ENCODE data around the gene TACR1. TPM values are rescaled to one million over a fixed set of nuclear protein-coding genes. Genes with fewer than 3 reads are reported as not detected.
A peak's percentile ranks its signal among the peaks of the same experiment; 100 is the strongest.

Gene TACR1
- total and polyA plus RNA-seq, 7 experiments from 2014 or later = 0.24 TPM; not detected in 6

- ATAC-seq (no peak), DNase-seq (no peak)
- H3K9me3 ChIP-seq (ENCODE audit: control insufficient read depth in 2 of 3, low read length in 3 of 3) = no peaks in the 10 kb centered on the region
- intact Hi-C loops (cut with micrococcal nuclease) = no loop called here
- no peaks in the 10 kb centered on the region for H3K36me3 ChIP-seq (ENCODE audit: control insufficient read depth in 2 of 3, insufficient read depth in 3 of 3, low read length in 3 of 3)
- no peak overlapping the region for H3K27ac ChIP-seq (ENCODE audit: low read depth, low read length)
- ChIA-PET POLR2A (no interaction called here), CTCF (interaction anchor here (0.6 kb wide), 1 partner anchor 17 kb away, joined by 3 read pairs; no protein-coding TSS in a partner anchor)
- Mint-ChIP-seq H3K36me3 (peaks cover 0 to 32% (median 4%) of the 10 kb centered on the region in 5 donors), H3K27ac (no peak overlapping the region), H3K4me1 (peaks cover 0 to 4% (median 0%) of the 10 kb centered on the region in 7 donors), H3K27me3 (no peaks in the 10 kb centered on the region), H3K4me3 (no peak overlapping the region), H3K9me3 (no peaks in the 10 kb centered on the region)
- no peaks in the 10 kb centered on the region for H3K27me3 ChIP-seq (ENCODE audit: control insufficient read depth in 2 of 2, insufficient read depth in 2 of 2, low read length in 2 of 2)
- no peaks in the 10 kb centered on the region for H3K4me1 ChIP-seq (ENCODE audit: control insufficient read depth in 2 of 2, insufficient read depth in 2 of 2, low read length in 2 of 2)
- H3K4me3 ChIP-seq (ENCODE audit: low read length) = no peak overlapping the region
These were observed 168.1 kb downstream of the TACR1 start for GRCh38 chr2:75031171-75031570.

- H3K27me3 ChIP-seq (ENCODE audit: control insufficient read depth in 2 of 2, insufficient read depth in 2 of 2, low read length in 2 of 2) = no peaks in the 10 kb centered on the region
- ChIA-PET POLR2A (no interaction called here), CTCF (interaction anchor here (1.6 kb wide), 1 partner anchor 10 kb away, joined by 4 read pairs; no protein-coding TSS in a partner anchor)
- Mint-ChIP-seq H3K9me3 (no peaks in the 10 kb centered on the region), H3K4me3 (no peak overlapping the region), H3K27me3 (no peaks in the 10 kb centered on the region), H3K36me3 (peaks cover 0 to 35% (median 4%) of the 10 kb centered on the region in 5 donors), H3K27ac (peak overlapping the region in 2 of 9 donors; percentile 7 to 43), H3K4me1 (peaks cover 0 to 4% (median 0%) of the 10 kb centered on the region in 7 donors)
- H3K4me3 ChIP-seq (ENCODE audit: low read length) = no peak overlapping the region
- intact Hi-C loops (cut with micrococcal nuclease) = no loop called here
- no peak overlapping the region for H3K27ac ChIP-seq (ENCODE audit: low read depth, low read length)
- ATAC-seq (no peak), DNase-seq (no peak)
- no peaks in the 10 kb centered on the region for H3K36me3 ChIP-seq (ENCODE audit: control insufficient read depth in 2 of 3, insufficient read depth in 3 of 3, low read length in 3 of 3)
- H3K4me1 ChIP-seq (ENCODE audit: control insufficient read depth in 2 of 2, insufficient read depth in 2 of 2, low read length in 2 of 2) = no peaks in the 10 kb centered on the region
- H3K9me3 ChIP-seq (ENCODE audit: control insufficient read depth in 2 of 3, low read length in 3 of 3) = no peaks in the 10 kb centered on the region
These were observed 168.9 kb downstream of the TACR1 start for GRCh38 chr2:75030218-75031009.

- Histone ChIP-seq H3K9me3 (ENCODE audit: control insufficient read depth in 2 of 3, low read length in 3 of 3) (no peaks in the 10 kb centered on the region), H3K4me1 (ENCODE audit: control insufficient read depth in 2 of 2, insufficient read depth in 2 of 2, low read length in 2 of 2) (no peaks in the 10 kb centered on the region), H3K27ac (ENCODE audit: low read depth, low read length) (no peak overlapping the region), H3K27me3 (ENCODE audit: control insufficient read depth in 2 of 2, insufficient read depth in 2 of 2, low read length in 2 of 2) (no peaks in the 10 kb centered on the region), H3K4me3 (ENCODE audit: low read length) (no peak overlapping the region), H3K36me3 (ENCODE audit: control insufficient read depth in 2 of 3, insufficient read depth in 3 of 3, low read length in 3 of 3) (no peaks in the 10 kb centered on the region)
- peaks cover 0 to 33% (median 4%) of the 10 kb centered on the region in 5 donors for H3K36me3 Mint-ChIP-seq
- no peak for ATAC-seq
- peaks cover 0 to 4% (median 0%) of the 10 kb centered on the region in 7 donors for H3K4me1 Mint-ChIP-seq
- no peaks in the 10 kb centered on the region for H3K9me3 Mint-ChIP-seq
- no peak for DNase-seq
- intact Hi-C loops (cut with micrococcal nuclease) = no loop called here
- POLR2A ChIA-PET = no interaction called here
- CTCF ChIA-PET = no interaction called here
- H3K4me3 Mint-ChIP-seq = no peak overlapping the region
- no peak overlapping the region for H3K27ac Mint-ChIP-seq
- H3K27me3 Mint-ChIP-seq = no peaks in the 10 kb centered on the region
These were observed 171.4 kb downstream of the TACR1 start for GRCh38 chr2:75027886-75028285.

- H3K4me3 ChIP-seq (ENCODE audit: low read length) = no peak overlapping the region
- no peak for DNase-seq
- no peaks in the 10 kb centered on the region for H3K9me3 ChIP-seq (ENCODE audit: control insufficient read depth in 2 of 3, low read length in 3 of 3)
- intact Hi-C loops (cut with micrococcal nuclease) = no loop called here
- ATAC-seq = no peak
- H3K36me3 ChIP-seq (ENCODE audit: control insufficient read depth in 2 of 3, insufficient read depth in 3 of 3, low read length in 3 of 3) = no peaks in the 10 kb centered on the region
- no peaks in the 10 kb centered on the region for H3K9me3 Mint-ChIP-seq
- ChIA-PET POLR2A (no interaction called here), CTCF (no interaction called here)
- no peak overlapping the region for H3K27ac ChIP-seq (ENCODE audit: low read depth, low read length)
- H3K36me3 Mint-ChIP-seq = peaks cover 0 to 22% (median 4%) of the 10 kb centered on the region in 5 donors
- H3K4me3 Mint-ChIP-seq = no peak overlapping the region
- no peak overlapping the region for H3K27ac Mint-ChIP-seq
- H3K27me3 Mint-ChIP-seq = no peaks in the 10 kb centered on the region
- peaks cover 0 to 4% (median 0%) of the 10 kb centered on the region in 7 donors for H3K4me1 Mint-ChIP-seq
- no peaks in the 10 kb centered on the region for H3K27me3 ChIP-seq (ENCODE audit: control insufficient read depth in 2 of 2, insufficient read depth in 2 of 2, low read length in 2 of 2)
- no peaks in the 10 kb centered on the region for H3K4me1 ChIP-seq (ENCODE audit: control insufficient read depth in 2 of 2, insufficient read depth in 2 of 2, low read length in 2 of 2)
These were observed 173.5 kb downstream of the TACR1 start for GRCh38 chr2:75025633-75026380.

GRCh38 chr2:75025216-75025615 is 174.1 kb downstream of the TACR1 start:
- Mint-ChIP-seq H3K4me1 (no peaks in the 10 kb centered on the region), H3K27ac (no peak overlapping the region), H3K36me3 (peaks cover 0 to 19% (median 4%) of the 10 kb centered on the region in 5 donors), H3K4me3 (no peak overlapping the region), H3K9me3 (no peaks in the 10 kb centered on the region), H3K27me3 (no peaks in the 10 kb centered on the region)
- no peaks in the 10 kb centered on the region for H3K27me3 ChIP-seq (ENCODE audit: control insufficient read depth in 2 of 2, insufficient read depth in 2 of 2, low read length in 2 of 2)
- POLR2A ChIA-PET = no interaction called here
- H3K4me3 ChIP-seq (ENCODE audit: low read length) = no peak overlapping the region
- intact Hi-C loops (cut with micrococcal nuclease) = no loop called here
- DNase-seq = no peak
- no peaks in the 10 kb centered on the region for H3K9me3 ChIP-seq (ENCODE audit: control insufficient read depth in 2 of 3, low read length in 3 of 3)
- no peaks in the 10 kb centered on the region for H3K36me3 ChIP-seq (ENCODE audit: control insufficient read depth in 2 of 3, insufficient read depth in 3 of 3, low read length in 3 of 3)
- ATAC-seq = no peak
- H3K4me1 ChIP-seq (ENCODE audit: control insufficient read depth in 2 of 2, insufficient read depth in 2 of 2, low read length in 2 of 2) = no peaks in the 10 kb centered on the region
- CTCF ChIA-PET = interaction anchor here (0.7 kb wide), 1 partner anchor 96 kb away, joined by 3 read pairs; no protein-coding TSS in a partner anchor
- H3K27ac ChIP-seq (ENCODE audit: low read depth, low read length) = no peak overlapping the region

GRCh38 chr2:75023666-75024455 is 175.5 kb downstream of the TACR1 start:
- intact Hi-C loops (cut with micrococcal nuclease) = no loop called here
- H3K4me3 Mint-ChIP-seq = no peak overlapping the region
- ChIA-PET POLR2A (no interaction called here), CTCF (interaction anchor here (0.7 kb wide), 1 partner anchor 405 kb away, joined by 3 read pairs; no protein-coding TSS in a partner anchor)
- peaks cover 0 to 19% (median 4%) of the 10 kb centered on the region in 5 donors for H3K36me3 Mint-ChIP-seq
- H3K4me1 Mint-ChIP-seq = no peaks in the 10 kb centered on the region
- Histone ChIP-seq H3K4me1 (ENCODE audit: control insufficient read depth in 2 of 2, insufficient read depth in 2 of 2, low read length in 2 of 2) (no peaks in the 10 kb centered on the region), H3K4me3 (ENCODE audit: low read length) (no peak overlapping the region), H3K27me3 (ENCODE audit: control insufficient read depth in 2 of 2, insufficient read depth in 2 of 2, low read length in 2 of 2) (no peaks in the 10 kb centered on the region), H3K9me3 (ENCODE audit: control insufficient read depth in 2 of 3, low read length in 3 of 3) (no peaks in the 10 kb centered on the region), H3K27ac (ENCODE audit: low read depth, low read length) (no peak overlapping the region), H3K36me3 (ENCODE audit: control insufficient read depth in 2 of 3, insufficient read depth in 3 of 3, low read length in 3 of 3) (no peaks in the 10 kb centered on the region)
- no peaks in the 10 kb centered on the region for H3K9me3 Mint-ChIP-seq
- H3K27me3 Mint-ChIP-seq = peaks cover 0 to 4% (median 0%) of the 10 kb centered on the region in 5 donors
- H3K27ac Mint-ChIP-seq = no peak overlapping the region
- no peak for DNase-seq
- no peak for ATAC-seq

Measured in naive thymus-derived CD4-positive, alpha-beta T cell (primary cell).